ENCODE results near the gene NANS. TPM values are rescaled to one million over a fixed set of nuclear protein-coding genes. Genes with fewer than 3 reads are reported as not detected.

Gene NANS
- total RNA-seq, 1 experiment from 2014 or later: 40.4 TPM

DNA sequence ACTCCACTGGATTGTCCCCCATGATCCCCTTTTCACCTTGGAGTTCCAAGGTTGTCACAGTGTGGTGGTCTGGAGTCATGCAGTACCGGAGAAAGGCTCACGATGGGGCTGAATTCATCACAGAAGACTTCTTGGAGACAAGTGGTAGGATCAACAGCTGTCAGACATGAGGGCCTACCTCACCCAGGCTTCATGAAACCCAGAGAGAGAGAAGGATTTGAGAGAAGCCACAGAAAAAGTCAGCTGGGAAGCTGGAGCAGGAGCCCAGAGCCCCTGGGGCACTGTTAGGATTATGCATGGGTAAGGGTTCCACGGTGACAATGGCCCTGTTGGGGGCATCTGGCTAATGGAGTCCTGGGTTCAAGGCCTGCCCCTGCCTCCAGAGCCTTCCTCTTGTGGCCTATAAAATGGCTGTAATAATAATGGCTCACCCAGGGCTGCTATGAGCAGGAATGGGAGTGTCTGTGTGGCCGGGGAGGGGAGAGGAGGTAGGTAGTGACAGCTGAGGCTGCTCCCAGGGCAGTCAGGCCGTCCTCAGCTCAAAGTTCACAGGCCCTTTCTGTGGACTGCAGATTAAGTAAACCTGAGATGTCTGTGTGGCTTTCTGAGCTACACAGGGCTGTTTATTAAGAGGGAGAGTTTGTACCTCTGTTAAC is 61.6 kb downstream of the NANS start:
- Histone ChIP-seq H2BK5ac (ENCODE audit: insufficient read length, low read length) (no peak overlapping the region), H3T11ph (ENCODE audit: low read length) (no peak overlapping the region), H4K5ac (ENCODE audit: insufficient read length, low read depth, low read length) (no peak overlapping the region), H3K27ac (ENCODE audit: insufficient read length, low read depth, low read length) (no peak overlapping the region), H2AK5ac (ENCODE audit: insufficient read length, low read length) (no peak overlapping the region), H4K8ac (replicated peaks; ENCODE audit: insufficient read length, low read depth, low read length) (no peak overlapping the region), H3K23me2 (ENCODE audit: insufficient read length, low read depth, low read length, poor library complexity, severe bottlenecking) (peaks cover 8% of the 10 kb centered on the region), H3K79me2 (ENCODE audit: insufficient read depth, low read length) (no peaks in the 10 kb centered on the region), H3K56ac (ENCODE audit: insufficient read length, low read depth, low read length) (no peak overlapping the region), H3K9me3 (ENCODE audit: control insufficient read depth, low read depth, low read length) (no peaks in the 10 kb centered on the region), H4K91ac (ENCODE audit: insufficient read length, low read depth, low read length) (no peak overlapping the region), H3K4me2 (ENCODE audit: insufficient read depth, insufficient read length, low read length) (peak overlapping the region; percentile 56), H3K27me3 (ENCODE audit: insufficient read depth, low read length) (no peaks in the 10 kb centered on the region), H3K18ac (ENCODE audit: insufficient read length, low read depth, low read length) (no peak overlapping the region), H3K14ac (ENCODE audit: insufficient read depth, low read length) (no peak overlapping the region), H3K4ac (ENCODE audit: low read depth, low read length) (no peak overlapping the region), H2BK15ac (ENCODE audit: low read depth, low read length) (no peak overlapping the region), H2BK20ac (ENCODE audit: low read depth, low read length, poor library complexity, severe bottlenecking) (no peak overlapping the region), H2AFZ (ENCODE audit: low read length) (no peak overlapping the region), H2BK120ac (ENCODE audit: low read depth, low read length, poor library complexity, severe bottlenecking) (no peak overlapping the region), H3K9ac (ENCODE audit: extremely low read depth, insufficient read length, low read length) (no peak overlapping the region), H3K23ac (ENCODE audit: insufficient read length, low read depth, low read length) (no peak overlapping the region), H3K4me1 (ENCODE audit: insufficient read depth, low read length) (no peaks in the 10 kb centered on the region), H3K79me1 (ENCODE audit: insufficient read depth, low read depth, low read length, poor library complexity, severe bottlenecking) (no peaks in the 10 kb centered on the region), H4K20me1 (ENCODE audit: control insufficient read depth, insufficient read depth, insufficient read length) (no peaks in the 10 kb centered on the region), H2BK12ac (ENCODE audit: insufficient read length, low read depth, low read length) (no peak overlapping the region)
- Mint-ChIP-seq H3K9me3 (no peaks in the 10 kb centered on the region; a peak in 2 of 5 replicates), H3K36me3 (ENCODE audit: insufficient read depth in 1 of 3, low read depth in 3 of 3) (peaks cover 0 to 2% (median 0%) of the 10 kb centered on the region in 3 experiments; a peak in 1 of 7 replicates), H3K27ac (peak overlapping the region in 1 of 3 experiments; percentile 19; a peak in 2 of 7 replicates), H3K27me3 (ENCODE audit: low read depth) (peaks cover 13% of the 10 kb centered on the region), H3K4me1 (peaks cover 12 to 13% of the 10 kb centered on the region in 2 experiments), H3K4me3 (peak overlapping the region; percentile 78 to 79)
- TF ChIP-seq, protein P1, sequence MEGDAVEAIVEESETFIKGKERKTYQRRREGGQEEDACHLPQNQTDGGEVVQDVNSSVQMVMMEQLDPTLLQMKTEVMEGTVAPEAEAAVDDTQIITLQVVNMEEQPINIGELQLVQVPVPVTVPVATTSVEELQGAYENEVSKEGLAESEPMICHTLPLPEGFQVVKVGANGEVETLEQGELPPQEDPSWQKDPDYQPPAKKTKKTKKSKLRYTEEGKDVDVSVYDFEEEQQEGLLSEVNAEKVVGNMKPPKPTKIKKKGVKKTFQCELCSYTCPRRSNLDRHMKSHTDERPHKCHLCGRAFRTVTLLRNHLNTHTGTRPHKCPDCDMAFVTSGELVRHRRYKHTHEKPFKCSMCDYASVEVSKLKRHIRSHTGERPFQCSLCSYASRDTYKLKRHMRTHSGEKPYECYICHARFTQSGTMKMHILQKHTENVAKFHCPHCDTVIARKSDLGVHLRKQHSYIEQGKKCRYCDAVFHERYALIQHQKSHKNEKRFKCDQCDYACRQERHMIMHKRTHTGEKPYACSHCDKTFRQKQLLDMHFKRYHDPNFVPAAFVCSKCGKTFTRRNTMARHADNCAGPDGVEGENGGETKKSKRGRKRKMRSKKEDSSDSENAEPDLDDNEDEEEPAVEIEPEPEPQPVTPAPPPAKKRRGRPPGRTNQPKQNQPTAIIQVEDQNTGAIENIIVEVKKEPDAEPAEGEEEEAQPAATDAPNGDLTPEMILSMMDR (conservative IDR thresholded peaks at IDR 0.05): peak; percentile 24; the same call in 2 of the 3 replicates
- WGBS (ENCODE audit: extremely low coverage, insufficient read length, low lambda C conversion rate): no CpG with 5 or more reads among the region's 5 CpGs
- DNase-seq: no peak
